Stimulated activated naive CD8-positive, alpha-beta T cell treated with anti-CD3 and anti-CD28 coated beads, Interleukin-15, amount 100 ng/mL, for 72 hours (primary cell): ENCODE data around the gene SLC37A3.

Source experiments
- ATAC-seq: fragments of 150-1000 bp; cut with Tn5 transposase; 2 replicates; pipeline ENCODE4 v1.10.0; 2021; ENCODE audit warnings: mild to moderate bottlenecking, moderate library complexity
- DNase-seq, 2 donors: peaks; one replicate each; pipeline ENCODE4 v3.0.0; 2021 to 2022
- H3K27ac Mint-ChIP-seq, 2 donors: one replicate each; pipeline ENCODE4 v1.8.0; 2022; ENCODE audit warnings: mild to moderate bottlenecking in 2 of 2, mixed read lengths in 2 of 2, moderate library complexity in 2 of 2
- H3K27me3 Mint-ChIP-seq: one replicate; pipeline ENCODE4 v1.8.0; 2022; ENCODE audit warnings: mixed read lengths
- H3K4me1 Mint-ChIP-seq: one replicate; pipeline ENCODE4 v1.8.0; 2022; ENCODE audit warnings: mild to moderate bottlenecking, mixed read lengths
- H3K4me3 Mint-ChIP-seq, 2 donors: one replicate each; pipeline ENCODE4 v1.8.0; 2022; ENCODE audit warnings: mild to moderate bottlenecking in 2 of 2, mixed read lengths in 2 of 2, moderate library complexity in 1 of 2
- H3K9me3 Mint-ChIP-seq, 2 donors: one replicate each; pipeline ENCODE4 v1.8.0; 2022; ENCODE audit warnings: mixed read lengths in 2 of 2

The SLC37A3 gene

GRCh38 chr7:140285938-140286337, 112.4 kb downstream of the SLC37A3 start:
- no peak for ATAC-seq
- H3K27me3 Mint-ChIP-seq = no peaks in the 10 kb centered on the region
- DNase-seq = no peak
- H3K27ac Mint-ChIP-seq = no peak overlapping the region
- H3K4me3 Mint-ChIP-seq = no peak overlapping the region
- H3K9me3 Mint-ChIP-seq = peaks cover 8% of the 10 kb centered on the region in 2 donors
- no peaks in the 10 kb centered on the region for H3K4me1 Mint-ChIP-seq

GRCh38 chr7:140284062-140284461, 114.3 kb downstream of the SLC37A3 start:
- H3K27ac Mint-ChIP-seq = no peak overlapping the region
- ATAC-seq (no peak), DNase-seq (no peak)
- H3K4me3 Mint-ChIP-seq = no peak overlapping the region
- peaks cover 8% of the 10 kb centered on the region in 2 donors for H3K9me3 Mint-ChIP-seq
- H3K27me3 Mint-ChIP-seq = no peaks in the 10 kb centered on the region
- H3K4me1 Mint-ChIP-seq = no peaks in the 10 kb centered on the region
